GM18867 (cell line): Measurements from ENCODE around the gene ASPSCR1.

Source experiments
- ATAC-seq: cut with Tn5 transposase; IDR thresholded peaks from one replicate; pipeline ENCODE4 v1.9.1; 2021; ENCODE audit warnings: mild to moderate bottlenecking, moderate library complexity; ENCODE audit not compliant: unreplicated experiment

ASPSCR1 gene

DNA sequence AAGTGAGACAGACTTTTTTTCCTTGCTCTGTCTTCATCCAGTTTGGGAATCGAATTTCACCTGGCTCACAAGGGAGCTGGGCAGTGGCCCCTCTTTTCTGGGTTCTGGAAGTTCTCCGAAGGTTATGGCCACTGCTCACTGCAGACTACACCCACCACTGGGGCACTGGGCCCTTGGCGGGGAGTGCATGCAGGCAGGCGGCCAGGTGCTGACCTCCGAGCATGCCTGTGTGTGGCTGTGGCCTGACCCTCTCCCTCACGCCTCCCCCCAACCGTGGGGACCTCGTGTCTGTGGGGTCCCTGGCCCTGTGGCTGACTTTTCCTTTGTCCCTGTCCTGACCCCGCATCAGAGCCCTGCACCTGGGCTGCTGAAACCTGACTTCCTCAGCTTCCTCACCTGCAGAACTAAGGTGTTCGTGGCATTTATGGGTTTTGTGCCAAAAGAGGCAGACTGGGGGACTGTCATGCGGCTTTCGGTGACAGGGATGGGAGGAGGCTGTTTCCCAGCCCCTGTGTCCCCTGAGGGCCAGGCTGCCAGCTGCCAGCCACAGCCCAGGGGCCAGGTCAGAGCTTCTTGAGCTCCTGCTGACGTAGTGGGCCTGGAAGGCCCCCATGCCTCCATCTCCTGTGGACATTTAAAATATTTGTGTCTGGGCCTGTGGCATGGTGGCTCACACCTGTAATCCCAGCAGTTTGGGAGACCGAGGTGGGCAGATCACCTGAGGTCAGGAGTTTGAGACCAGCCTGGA, 21.4 kb downstream of the ASPSCR1 start:
- no peak for ATAC-seq

DNA sequence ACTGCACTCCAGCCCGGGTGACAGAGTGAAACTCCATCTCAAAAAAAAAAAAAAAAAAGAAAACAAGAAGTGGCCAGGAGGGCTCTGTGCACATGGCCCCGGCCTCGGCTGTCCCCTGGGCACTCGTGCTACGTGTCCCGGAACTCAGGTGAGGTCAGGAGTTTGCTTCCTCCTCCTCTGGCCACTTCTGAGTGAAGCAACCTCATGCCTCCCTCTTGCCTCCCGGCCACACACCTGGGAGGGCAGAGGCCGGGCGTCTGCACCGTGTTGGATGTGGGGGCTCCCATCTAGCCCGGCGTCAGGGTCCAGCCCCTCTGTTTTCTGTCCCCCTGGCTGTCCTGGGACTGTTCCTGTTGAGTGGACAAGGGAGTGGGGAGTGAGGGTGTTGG, 22.2 kb downstream of the ASPSCR1 start:
- ATAC-seq = no peak

DNA sequence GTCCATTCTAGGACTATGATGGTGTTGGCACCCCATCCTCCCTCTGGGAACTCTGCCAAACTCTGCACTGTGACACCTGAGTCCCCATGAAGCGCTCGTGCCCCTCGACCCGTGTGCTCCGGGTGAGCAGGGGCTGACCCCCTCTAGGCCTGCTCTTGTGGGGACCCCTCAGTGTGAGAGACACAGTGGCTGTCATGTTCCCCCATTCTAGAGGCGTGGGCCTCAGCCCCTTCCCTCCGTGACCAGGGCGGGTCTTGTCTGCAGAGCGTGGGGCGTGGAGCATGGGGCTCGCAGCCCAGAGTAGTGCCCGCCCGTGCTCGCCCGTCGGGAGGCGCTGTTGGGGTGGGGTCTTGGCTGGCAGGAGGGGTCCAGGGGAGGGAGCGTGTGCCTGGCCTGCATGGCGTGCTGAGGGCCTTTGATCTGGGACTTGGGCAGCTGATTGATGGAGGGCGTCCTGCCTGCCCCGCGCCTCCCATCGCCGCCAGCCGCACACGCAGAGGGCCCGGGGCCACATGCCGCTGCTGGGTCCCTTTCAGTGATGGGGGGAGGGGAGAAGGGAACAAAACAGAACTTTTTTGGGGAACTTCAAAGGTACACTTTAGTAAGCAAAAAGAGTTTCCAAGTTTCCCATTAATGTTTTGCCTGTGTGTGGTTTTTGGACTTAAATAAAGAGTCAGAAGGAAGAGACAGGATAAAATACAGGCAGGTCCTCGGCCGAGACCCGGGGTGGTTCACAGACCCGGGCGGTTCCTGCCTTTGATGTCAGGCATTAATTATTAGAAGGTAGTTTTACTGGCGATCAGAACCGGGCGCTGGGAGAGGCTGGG, 22.8 kb downstream of the ASPSCR1 start:
- ATAC-seq = no peak

DNA sequence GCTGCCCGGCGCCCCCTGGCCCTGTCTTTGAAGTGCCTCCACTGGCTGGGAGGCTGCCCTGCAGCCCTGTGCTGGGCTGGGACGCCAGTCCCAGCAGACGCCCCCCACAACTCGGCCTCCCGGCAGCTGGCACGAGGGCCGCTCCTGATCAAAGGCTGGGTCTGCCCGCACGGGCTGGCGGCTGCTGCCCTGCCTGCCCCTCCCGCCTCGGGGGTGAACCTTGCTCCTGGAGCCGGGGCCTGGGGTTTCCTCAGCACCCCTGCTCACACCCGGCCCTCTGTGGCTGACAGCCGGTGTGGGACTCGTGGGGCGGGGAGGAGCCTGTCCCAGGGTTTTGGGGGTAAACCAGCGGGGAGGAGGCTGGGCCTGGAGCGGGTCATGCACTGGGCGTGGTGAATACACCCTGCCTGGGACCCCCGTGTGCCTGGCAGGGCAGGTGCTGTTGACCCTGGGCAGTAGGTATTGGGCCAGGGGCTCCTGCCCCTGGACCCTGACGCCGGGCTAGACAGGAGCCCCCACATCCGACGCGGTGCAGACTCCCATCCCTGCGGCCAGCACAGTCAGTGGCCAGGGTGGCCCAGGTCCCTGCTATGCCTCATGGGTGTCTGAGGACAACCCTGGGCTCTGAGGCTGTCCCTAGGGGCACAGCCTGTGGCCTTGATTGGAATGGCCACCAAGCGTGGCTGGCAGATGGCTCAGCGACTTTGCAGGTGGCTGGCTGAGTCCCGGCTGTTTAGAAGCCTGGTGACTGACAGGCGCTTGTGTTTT, 23.6 kb downstream of the ASPSCR1 start:
- ATAC-seq = no peak

DNA sequence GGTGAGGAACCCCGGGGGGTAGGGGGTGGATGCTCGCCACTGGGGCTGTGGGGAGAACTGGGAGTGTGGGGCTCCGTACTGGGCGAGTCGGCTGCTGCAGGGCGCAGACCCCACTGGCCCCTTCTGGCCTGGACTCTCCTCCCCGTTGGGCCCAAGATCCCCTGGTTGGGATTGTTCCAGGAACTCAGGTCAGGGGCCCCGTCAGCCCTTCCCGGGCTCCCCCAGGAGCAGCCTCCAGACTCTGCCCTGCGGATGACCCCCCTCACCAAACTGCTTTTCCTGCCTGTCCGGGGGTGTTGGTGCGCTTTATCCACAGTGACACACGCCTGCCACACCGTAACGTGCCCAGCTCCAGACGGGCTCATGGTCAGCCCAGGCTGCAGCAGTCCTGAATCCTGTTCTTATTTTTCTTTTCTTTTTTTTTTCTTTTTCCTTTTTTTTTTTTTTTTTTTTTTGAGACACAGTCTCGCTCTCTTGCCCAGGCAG, 24.2 kb downstream of the ASPSCR1 start:
- no peak for ATAC-seq

DNA sequence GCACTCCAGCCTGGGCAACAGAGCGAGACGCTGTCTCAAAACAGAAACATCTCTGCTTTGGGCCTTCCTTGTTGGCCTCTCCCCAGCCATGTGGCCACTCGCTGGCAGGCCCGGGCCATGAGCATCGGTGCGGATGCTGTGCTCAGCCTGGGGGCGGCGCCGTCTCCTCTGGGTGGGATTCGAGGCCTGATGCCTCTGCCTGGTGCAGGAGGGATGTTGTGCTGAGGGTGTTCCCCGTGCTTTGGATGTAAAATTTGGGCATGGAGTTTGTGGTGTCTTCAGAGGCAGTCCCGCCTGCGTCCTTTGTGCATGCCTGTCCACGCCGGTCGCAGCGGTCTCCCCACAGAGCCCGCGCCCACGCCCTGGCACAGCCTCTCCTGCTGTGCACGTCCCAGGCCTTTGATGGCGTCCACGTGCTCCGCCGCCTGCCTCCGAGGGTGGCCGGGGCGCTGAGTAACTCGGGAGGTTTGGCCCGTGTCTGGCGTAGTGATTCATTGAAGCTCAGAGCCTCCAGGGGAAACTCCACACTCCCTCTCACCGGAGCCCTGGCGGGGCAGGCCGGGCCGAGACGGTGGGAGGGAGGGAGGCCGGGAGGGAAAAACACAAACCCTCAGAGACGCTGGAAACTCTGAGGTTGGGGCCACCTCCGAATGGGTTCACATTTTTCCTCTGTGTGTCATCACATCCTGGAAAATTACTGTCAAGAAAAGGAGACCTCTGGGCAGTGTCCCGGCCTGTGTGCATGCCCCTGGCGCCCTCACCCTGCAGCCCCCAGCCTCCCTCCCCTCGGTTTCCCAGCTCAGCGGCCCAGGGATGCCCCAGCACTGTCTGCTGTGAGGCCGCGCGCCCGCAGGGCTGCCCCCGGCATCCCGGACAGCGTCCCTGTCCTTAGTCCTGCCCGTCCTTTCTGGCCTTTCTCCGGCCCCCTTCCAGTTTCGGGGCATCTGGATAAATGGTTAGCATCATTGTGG, 26.3 kb downstream of the ASPSCR1 start:
- ATAC-seq = no peak

DNA sequence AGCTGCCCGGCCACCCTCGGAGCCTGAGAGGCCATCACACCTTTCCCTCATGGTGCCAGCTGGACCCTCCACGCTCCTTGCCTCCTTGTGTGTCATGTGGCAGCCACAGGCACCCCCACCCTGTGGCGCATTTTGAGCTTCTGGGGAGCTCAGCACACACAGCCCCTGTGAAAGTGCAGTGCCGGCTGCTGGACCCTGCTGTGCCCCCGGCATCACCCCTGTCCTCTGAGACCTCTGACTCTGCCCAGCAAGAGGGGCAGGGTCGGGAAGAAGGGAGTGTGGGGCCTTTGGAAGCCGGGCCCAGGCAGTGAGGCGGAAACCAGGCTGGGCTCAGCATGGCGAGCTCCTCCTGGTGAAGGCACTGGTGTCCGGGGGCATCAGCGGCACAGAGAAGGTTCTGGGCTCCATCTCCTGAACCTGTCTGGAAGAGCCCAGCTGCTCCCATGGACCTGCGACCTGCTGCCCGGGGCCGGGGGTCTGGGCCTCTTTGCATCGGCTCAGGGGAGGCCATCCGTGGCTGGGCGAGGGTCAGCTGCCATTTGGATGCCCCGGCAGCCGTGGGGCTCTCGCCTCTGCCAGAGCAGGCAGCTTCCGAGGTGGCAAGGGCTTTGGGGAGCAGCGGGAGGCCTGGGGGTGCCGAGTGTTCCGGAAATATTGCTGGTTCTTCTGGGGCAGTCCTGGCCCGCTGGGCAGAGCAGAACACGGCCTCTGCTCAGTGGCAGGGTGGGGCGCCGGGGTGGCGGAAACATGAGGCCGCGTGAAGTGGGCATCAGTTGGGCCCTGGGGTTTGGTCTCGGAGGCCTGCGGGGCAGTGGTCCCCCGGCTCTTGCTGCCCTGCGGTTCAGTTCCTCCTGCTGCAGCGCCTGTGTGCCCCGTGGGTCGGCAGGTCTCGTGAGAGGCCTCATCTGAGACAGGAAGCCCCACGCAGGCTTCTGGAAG, 27.4 kb downstream of the ASPSCR1 start:
- ATAC-seq = no peak

DNA sequence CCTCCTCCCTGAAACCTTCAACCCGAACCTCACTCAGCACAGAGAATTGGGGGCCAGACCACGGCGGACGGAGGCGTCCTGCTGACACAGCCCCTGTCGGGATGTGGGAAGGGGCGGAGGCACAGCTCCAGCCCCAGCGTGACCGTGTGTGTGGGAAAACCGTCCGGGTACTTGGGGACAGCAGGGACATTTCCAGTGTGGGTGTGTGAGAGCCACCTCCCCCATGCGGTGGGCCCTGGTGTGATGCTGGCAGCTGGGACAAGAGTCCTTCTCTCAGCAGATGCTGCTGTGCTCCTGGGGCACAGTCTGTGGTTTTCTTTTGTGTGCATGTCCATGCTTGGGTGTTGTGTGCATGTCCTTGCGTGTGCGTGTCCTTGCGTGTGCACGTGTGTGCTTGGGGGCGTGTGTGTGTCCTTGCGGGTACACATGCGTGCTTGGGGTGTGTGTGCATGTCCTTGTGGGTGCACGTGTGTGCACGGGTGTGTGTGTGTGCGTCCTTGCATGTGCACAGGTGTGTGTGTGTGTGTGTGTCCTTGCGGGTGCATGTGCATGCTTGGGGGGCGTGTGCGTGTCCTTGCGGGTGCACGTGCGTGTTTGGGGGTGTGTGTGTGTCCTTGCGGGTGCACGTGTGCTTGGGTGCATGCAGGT, 28.4 kb downstream of the ASPSCR1 start:
- no peak for ATAC-seq

DNA sequence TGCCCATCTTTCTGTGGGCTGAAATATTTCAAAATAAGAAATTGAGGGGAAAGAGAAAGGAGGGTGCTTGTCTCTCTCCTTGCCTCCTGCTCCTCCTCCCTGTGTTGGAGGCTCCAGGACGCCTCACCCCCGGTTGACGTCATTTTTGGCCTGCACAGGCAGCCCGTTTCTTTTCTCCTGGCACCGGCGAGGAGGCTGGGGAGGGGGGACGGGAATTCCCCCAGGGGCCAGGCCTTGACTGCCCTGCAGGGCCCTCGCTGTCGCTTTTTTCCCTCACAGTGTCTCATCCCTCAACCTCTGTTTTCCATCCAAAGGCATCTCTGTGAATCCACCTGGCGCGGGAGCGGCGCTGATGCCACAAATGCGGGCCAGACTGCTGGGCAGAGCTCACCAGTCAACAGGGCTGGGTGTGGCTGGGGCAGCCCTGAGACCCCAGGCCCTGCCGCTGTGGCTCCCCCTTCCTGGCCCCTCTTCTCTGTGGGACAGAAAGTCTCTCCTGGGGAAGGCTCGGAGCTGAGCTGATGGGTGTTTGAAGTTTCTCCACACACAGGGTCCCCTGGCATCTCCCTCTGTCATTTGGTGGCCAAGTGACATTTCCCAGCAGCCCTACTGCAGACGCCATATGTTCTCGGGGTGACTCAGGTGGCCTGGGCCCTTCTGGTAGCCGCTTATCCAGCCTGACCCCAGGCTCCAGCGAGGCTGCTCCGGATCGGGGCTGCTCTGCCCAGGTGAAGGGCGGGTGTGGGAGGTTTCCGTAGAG, 29.2 kb downstream of the ASPSCR1 start:
- no peak for ATAC-seq

DNA sequence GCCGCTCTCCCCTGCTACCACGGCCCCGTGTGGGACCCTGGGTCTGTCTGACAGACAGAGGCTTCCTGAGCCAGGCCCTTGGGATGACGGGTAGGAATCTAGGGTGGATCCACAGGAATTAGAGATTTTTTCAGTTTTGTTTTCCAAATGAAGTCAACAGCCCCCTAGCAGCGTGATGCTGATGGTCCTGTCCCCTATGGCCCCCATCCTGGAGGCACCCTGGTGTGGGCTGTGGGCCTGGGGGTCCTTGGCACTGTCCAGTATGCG, 29.7 kb downstream of the ASPSCR1 start:
- ATAC-seq = no peak

DNA sequence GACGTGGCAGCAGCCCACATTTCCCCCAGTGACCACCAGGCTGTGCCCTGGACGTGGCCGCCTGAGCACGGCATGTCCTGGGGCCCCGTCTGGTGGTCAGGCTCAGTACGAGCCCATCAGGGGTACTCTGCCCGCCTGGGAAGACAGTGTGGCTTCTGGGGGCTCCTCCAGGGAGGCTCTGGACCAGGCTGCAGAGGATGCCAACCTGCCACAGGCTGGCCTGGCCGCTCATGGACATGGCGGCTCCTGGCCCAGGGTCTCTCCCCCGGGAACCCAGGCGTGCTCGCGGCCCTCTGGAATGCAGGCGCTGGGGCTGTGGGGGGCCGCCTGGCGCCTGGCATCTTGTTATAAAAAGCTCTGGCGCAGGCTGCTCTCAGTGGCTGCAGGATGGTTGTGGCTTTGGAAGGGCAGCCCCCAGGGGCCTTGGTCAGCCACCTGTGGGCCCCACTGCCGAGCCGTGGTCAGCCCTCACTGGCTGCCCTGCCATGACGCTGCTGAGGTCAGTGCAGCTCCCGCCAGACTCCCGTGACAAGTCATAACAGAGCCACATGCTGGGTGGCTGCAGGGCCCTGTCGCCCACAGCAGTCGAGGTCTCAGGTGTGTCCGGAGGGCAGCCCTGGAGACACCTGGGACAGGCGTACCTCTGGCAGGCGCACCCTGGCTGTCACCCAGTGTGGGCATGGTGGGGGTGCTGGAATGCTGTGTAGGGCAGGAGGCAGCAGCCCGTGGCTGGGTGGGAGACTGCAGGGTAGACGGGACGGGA, 30.2 kb downstream of the ASPSCR1 start:
- ATAC-seq = no peak

DNA sequence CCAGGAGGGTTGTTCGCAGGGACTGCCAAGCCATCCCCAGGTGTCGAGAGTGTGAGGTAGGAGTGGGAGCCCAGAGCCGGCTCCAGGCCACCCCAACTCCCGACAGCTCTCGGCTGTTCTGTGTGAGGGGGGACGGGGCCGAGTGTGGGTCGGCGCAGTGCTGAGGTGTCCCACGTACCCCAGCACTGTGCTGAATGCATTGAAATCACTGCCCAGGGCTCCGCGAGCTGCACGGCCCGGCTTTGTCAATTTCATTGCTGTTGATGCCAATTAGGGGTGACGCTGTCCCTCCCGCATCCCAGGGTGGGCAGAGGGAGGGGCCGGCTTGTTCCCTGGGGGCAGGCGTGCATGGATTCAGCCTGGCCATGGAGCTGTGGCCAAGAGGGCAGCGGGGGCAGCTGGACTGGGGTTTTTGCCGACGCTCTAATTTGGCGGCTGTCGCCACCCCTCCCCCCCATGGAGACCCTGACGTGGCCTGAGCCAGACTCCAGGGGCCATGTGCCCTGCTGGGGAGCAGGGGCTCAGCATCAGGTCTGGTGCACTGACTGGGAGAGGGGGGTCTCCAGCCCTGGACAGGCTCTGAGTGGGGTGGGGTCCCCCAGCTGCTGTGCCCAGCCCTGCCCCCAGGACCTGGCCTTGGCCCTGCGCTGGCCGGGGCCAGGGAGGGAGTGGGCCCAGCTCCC, 31.0 kb downstream of the ASPSCR1 start:
- no peak for ATAC-seq

DNA sequence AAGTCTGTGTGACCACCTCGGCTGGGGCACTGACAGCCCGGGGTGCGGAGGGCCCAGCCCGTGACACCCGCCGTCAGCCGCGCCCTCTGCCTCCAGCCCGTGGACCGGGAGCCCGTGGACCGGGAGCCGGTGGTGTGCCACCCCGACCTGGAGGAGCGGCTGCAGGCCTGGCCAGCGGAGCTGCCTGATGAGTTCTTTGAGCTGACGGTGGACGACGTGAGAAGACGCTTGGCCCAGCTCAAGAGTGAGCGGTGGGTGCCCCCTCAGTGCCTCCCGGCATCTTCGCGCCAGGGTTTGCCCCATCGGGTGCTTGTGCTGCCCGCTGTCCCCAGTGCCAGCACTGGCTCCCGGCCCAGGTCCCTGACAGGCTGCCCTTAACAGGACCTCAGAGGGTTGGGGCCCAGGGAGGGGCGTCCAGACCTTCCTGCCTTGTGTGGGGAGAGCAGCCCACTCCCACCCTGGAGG, 31.5 kb downstream of the ASPSCR1 start:
- ATAC-seq = no peak

DNA sequence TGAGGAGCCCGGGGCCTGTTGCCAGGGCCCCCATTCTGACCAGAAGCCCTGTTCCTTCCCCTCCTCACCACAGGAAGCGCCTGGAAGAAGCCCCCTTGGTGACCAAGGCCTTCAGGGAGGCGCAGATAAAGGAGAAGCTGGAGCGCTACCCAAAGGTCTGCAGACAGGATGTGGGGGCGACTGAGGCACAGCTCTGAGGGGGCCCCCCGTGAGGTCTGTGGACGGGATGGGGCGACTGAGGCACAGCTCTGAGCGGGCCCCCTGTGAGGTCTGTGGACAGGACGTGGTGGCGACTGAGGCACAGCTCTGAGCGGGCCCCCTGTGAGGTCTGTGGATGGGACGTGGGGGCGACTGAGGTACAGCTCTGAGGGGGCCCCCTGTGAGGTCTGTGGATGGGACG, 32.0 kb downstream of the ASPSCR1 start:
- ATAC-seq = no peak

DNA sequence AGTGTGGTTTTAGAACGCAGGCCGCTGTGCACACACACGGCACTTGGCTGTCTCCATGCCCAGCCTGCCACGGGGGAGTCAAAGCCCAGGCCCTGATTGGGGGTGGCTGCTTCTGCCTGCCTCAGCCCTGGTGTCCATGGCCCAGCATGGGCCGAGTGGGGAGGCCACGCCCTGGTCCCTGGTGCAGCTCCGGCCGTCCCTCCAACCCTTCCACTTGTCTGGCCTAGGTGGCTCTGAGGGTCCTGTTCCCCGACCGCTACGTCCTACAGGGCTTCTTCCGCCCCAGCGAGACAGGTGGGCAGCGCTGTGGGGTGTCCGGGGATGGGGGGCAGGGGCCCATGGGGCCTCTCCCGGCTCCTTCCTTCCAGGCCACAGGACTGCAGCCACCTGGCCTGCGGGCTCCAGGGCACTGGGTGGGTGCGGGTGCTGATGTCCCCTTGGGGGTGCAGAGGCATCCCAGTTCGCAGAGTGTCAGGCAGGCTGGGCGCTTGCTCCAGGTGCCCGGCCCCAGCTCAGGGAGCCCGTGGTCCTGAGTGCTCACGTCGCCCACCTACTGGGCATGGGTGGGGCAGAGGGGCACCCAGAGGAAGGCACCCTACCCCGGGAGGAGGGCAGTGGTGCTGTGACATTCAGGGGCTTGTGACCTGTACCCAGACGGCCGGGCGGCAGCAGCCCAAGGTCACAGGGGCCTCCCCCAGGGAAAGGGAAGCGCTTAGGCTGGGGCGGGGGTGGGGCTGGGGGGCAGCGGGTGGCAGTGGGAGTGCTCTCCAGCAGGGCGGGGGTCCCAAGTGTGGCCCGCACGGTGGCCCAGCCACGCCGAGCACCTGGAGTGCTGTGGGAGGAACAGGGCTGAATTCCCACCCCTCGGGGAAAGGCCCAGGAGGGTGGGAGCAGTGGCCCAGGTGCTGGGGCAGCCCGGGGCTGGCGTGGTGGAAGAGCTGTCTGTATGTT, 33.4 kb downstream of the ASPSCR1 start:
- no peak for ATAC-seq
